ENCODE measurements around the gene TSEN54.

Gene TSEN54

DNA sequence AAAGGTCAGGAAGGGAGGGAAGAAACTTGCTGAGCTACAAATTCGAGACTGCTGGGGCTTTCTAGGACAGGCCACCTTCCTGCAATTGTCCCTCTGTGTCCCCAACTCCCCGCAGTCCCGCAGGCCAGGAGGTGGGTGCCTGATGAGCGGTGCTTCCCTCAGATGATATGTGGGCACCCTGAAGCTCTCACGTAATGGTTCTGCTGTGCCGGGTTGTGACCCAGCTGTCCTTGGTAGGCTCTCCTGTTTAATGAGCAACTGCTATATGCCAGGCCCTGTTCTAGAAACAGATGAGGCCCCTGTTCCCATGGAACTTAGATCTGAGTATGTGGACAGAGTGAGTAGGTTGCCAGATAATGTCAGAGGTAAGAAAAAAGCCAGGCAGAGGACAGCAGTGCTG is 49.3 kb downstream of the TSEN54 start:
- TF ChIP-seq, protein P1, sequence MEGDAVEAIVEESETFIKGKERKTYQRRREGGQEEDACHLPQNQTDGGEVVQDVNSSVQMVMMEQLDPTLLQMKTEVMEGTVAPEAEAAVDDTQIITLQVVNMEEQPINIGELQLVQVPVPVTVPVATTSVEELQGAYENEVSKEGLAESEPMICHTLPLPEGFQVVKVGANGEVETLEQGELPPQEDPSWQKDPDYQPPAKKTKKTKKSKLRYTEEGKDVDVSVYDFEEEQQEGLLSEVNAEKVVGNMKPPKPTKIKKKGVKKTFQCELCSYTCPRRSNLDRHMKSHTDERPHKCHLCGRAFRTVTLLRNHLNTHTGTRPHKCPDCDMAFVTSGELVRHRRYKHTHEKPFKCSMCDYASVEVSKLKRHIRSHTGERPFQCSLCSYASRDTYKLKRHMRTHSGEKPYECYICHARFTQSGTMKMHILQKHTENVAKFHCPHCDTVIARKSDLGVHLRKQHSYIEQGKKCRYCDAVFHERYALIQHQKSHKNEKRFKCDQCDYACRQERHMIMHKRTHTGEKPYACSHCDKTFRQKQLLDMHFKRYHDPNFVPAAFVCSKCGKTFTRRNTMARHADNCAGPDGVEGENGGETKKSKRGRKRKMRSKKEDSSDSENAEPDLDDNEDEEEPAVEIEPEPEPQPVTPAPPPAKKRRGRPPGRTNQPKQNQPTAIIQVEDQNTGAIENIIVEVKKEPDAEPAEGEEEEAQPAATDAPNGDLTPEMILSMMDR (IDR thresholded peaks at IDR 0.05; ENCODE audit: low read depth, low read length, missing control alignments), result no peak
- in situ Hi-C loops (cut with HindIII; ENCODE audit: low sequenced_read_pairs), result no loop called here
- H3K4me3 ChIP-seq (ENCODE audit: low read depth, low read length), result no peak overlapping the region
- DNase-seq (ENCODE audit: low read depth), result no peak

DNA sequence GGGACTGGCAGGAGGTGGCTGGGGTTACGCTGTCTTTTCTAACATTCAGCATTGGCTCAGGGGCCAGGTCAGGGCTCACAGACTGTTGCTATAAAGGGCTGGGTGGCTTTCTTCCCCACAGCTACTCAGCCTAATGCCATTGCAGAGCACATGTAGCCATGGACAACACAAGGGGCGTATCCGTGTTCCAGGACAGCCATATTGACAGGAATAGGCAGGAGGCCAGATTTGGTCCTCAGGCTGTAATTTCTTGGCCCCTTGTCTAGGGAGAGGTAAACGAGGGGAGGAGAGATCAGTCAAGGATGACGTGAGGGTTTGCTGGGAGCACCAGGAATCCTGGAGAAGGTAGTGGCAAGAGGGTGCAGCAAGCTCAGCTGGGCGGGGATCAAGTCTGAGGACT is 50.1 kb downstream of the TSEN54 start:
- TF ChIP-seq, protein P1 (IDR thresholded peaks at IDR 0.05; ENCODE audit: low read depth, low read length, missing control alignments), result no peak
- in situ Hi-C loops (cut with HindIII; ENCODE audit: low sequenced_read_pairs), result no loop called here
- DNase-seq (ENCODE audit: low read depth), result no peak
- no peak overlapping the region for H3K4me3 ChIP-seq (ENCODE audit: low read depth, low read length)

DNA sequence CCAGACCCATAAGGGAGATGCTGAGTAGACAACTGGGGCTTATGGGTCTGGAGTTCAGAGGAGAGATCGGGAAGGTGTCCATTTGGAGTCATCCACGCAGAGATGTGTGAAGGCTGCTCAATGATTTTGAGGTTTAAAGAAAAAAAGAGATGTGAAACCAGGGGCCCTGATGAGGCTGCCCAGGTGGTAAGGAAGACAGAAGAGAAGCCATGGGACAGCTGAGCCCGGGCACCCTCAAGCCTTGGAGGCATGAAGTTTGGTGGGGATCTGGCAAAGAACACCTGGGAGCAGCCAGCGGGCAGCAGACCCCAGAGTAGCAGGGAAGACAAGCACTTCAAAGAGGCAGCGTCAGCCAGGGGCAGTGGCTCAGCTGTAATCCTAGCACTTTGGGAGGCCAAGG is 50.5 kb downstream of the TSEN54 start:
- H3K4me3 ChIP-seq (ENCODE audit: low read depth, low read length), result no peak overlapping the region
- DNase-seq (ENCODE audit: low read depth), result no peak
- TF ChIP-seq, protein P1 (IDR thresholded peaks at IDR 0.05; ENCODE audit: low read depth, low read length, missing control alignments), result no peak
- in situ Hi-C loops (cut with HindIII; ENCODE audit: low sequenced_read_pairs), result no loop called here

DNA sequence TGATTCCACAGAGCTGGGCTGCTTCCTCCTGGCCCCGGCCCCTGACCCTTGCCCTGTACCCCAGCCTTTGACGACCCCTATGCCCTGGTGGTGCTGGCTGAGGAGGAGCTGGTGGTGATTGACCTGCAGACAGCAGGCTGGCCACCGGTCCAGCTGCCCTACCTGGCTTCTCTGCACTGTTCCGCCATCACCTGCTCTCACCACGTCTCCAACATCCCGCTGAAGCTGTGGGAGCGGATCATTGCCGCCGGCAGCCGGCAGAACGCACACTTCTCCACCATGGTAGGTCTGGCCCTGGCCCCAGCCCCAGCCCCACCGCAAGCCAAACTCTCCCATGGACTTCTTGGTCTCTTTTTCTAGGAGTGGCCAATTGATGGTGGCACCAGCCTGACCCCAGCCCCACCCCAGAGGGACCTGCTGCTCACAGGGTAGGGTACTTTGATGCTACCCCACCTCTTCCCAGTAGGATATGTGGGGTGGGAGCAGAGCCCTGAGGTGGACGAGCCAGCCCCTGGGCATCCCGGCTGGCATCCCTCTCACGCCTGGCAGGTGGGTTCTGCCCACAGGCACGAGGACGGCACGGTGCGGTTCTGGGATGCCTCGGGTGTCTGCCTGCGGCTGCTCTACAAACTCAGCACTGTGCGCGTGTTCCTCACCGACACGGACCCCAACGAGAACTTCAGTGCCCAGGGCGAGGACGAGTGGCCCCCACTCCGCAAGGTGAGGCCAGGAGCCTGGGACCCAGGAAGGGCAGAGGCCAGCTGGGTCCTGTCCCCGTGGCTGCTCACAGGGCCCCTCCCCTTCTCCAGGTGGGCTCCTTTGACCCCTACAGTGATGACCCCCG is 52.3 kb downstream of the TSEN54 start:
- TF ChIP-seq, protein P1 (IDR thresholded peaks at IDR 0.05; ENCODE audit: low read depth, low read length, missing control alignments), result no peak
- no peak for DNase-seq (ENCODE audit: low read depth)
- no peak overlapping the region for H3K4me3 ChIP-seq (ENCODE audit: low read depth, low read length)
- in situ Hi-C loops (cut with HindIII; ENCODE audit: low sequenced_read_pairs), result no loop called here

DNA sequence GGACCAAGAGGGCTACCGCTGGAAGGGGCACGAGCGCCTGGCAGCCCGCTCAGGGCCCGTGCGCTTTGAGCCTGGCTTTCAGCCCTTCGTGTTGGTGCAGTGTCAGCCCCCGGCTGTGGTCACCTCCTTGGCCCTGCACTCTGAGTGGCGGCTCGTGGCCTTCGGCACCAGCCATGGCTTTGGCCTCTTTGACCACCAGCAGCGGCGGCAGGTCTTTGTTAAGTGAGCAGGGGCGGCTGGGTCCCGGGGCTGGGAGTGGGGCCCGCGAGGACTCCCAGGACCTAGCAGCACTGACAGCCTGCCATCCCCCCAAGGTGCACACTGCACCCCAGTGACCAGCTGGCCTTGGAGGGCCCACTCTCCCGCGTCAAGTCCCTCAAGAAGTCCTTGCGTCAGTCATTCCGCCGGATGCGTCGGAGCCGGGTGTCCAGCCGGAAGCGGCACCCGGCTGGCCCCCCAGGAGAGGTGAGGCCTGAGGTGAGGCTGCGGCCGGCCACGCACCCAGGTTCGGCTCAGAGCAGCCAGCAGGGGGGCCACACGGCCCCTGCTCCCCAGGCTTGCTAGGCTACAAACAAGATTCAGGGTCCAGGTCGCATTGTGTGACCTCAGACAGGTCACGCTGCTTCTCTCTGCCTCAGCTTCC is 53.8 kb downstream of the TSEN54 start:
- H3K4me3 ChIP-seq (ENCODE audit: low read depth, low read length), result no peak overlapping the region
- in situ Hi-C loops (cut with HindIII; ENCODE audit: low sequenced_read_pairs), result no loop called here
- TF ChIP-seq, protein P1 (IDR thresholded peaks at IDR 0.05; ENCODE audit: low read depth, low read length, missing control alignments), result no peak
- no peak for DNase-seq (ENCODE audit: low read depth)

DNA sequence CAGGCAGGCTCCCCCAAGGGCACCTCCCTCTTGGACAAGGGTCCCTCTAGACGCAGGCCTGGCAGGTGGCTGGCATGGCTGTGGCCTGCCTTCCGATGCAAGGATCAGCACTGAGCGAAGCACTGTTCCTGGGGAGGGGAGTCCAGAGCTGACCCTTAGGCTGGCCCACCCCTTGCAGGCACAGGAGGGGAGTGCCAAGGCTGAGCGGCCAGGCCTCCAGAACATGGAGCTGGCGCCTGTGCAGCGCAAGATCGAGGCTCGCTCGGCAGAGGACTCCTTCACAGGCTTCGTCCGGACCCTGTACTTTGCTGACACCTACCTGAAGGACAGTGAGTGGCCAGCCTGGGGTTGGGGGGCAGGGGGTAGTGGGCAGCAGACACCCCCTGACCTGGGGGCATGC is 54.4 kb downstream of the TSEN54 start:
- TF ChIP-seq, protein P1 (IDR thresholded peaks at IDR 0.05; ENCODE audit: low read depth, low read length, missing control alignments), result no peak
- in situ Hi-C loops (cut with HindIII; ENCODE audit: low sequenced_read_pairs), result no loop called here
- no peak overlapping the region for H3K4me3 ChIP-seq (ENCODE audit: low read depth, low read length)
- DNase-seq (ENCODE audit: low read depth), result no peak
